SK-N-MC (cell line): ENCODE data around the gene WDR64.

Experiments used
- EZH2 ChIP-seq: fragments of 200-600 bp; sonication (generic); IDR thresholded peaks from one replicate; pipeline ENCODE4 v1.6.1; 2017; ENCODE audit warnings: antibody characterized with exemption
- FOXP2 ChIP-seq: optimal IDR thresholded peaks from 2 replicates; pipeline ENCODE3; 2011; ENCODE audit warnings: mild to moderate bottlenecking, moderate library complexity; ENCODE audit not compliant: insufficient read depth; ENCODE audit errors: extremely low read length, control extremely low read depth
- POLR2AphosphoS5 ChIP-seq: IDR thresholded peaks from 2 replicates; pipeline ENCODE4 v1.6.1; 2012; ENCODE audit warnings: mild to moderate bottlenecking, low read depth, low read length, borderline replicate concordance

DNA sequence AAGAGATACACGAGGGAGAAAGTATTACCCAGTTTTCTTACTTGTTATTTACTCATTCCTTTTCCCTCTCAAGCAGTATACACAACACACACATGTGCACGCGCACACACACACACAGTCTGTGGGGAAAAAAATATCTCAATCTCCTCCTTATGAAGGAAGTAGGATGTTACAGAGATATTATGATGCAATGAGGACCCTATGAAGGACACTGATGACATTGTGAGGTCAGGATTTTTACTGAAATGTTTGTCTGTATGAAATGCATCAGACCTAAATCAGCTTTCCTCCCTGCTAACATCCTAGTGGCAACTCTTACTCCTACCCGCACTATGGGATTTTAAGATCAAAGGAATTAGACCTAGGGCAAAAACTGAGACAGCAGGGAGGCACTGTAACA lies at the start of gene WDR64:
- TF ChIP-seq EZH2, result no peak
- TF ChIP-seq POLR2AphosphoS5, result no peak
- no peak for TF ChIP-seq FOXP2
